ENCODE measurements around the gene MINDY4. TPM values are rescaled to one million over a fixed set of nuclear protein-coding genes. Genes with fewer than 3 reads are reported as not detected.

Gene MINDY4
- total and polyA plus RNA-seq, 2 of the 8 experiments (the other 6 are each of a cell fraction or from before 2014, with no cell fraction given) = 1.3 to 3.6 TPM

DNA sequence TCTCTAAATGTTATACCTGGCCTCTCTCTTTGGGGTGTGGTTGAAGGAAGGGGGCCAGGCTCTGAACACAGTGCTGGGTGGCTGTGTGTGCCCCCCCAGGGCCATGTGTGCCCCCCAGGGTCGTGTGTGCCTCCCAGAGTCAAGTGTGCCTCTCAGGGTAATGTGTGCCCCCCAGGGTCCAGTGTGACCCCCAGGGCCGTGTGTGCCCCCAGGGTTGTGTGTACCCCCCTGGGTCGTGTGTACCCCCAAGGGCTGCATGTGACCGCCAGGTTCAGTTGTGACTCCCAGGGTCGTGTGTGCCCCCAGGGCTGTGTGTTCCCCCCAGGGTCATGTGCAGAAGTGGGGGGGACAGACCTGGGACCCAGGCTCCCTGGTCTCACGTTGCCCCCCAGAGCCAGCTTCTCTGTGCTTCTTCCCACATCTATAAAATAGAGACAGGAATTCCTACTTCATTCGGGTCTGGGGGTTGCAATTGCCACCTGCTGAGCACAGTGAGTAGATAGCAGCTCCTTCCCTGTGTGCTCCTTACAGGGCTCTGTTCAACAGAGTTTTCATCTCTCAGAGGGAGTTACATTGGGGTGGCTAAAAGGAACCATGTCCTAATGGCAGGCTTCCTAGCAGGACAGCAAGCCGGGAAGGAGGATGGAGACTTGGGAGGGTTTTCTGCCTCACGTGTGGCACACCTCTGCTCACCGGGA is 99.8 kb downstream of the MINDY4 start:
- no peak overlapping the region for H3K27ac ChIP-seq (ENCODE audit: low read depth, low read length)
- ChIA-PET POLR2A (ENCODE audit: partially characterized antibody) (no interaction called here), CTCF (ENCODE audit: partially characterized antibody) (interaction anchor here (0.7 to 1.7 kb wide), 6 partner anchors 8 to 31 kb away, joined by 3 to 5 read pairs (median 4); no protein-coding TSS in a partner anchor)

More for the DNA sequence above, 99.8 kb downstream of the MINDY4 start:
- Histone ChIP-seq H3K27me3 (replicated peaks in 1 of 4; ENCODE audit: control insufficient read depth in 3 of 4, extremely low read depth in 1 of 4, insufficient read depth in 3 of 4, low read length in 3 of 4) (no peaks in the 10 kb centered on the region), H3K9ac (replicated peaks in 1 of 4; ENCODE audit: extremely low read depth in 1 of 4, low read depth in 3 of 4, low read length in 3 of 4) (no peak overlapping the region), H3K79me1 (ENCODE audit: low read depth, low read length) (no peaks in the 10 kb centered on the region), H2BK5ac (ENCODE audit: low read depth, low read length) (no peak overlapping the region), H3K4ac (replicated peaks; ENCODE audit: insufficient read length, low read depth, low read length) (no peak overlapping the region), H3K4me2 (ENCODE audit: insufficient read depth in 1 of 2, low read depth in 2 of 2, low read length in 2 of 2) (no peak overlapping the region; a peak in 1 of 4 replicates), H3K4me1 (replicated peaks in 1 of 4; ENCODE audit: control insufficient read depth in 3 of 4, insufficient read depth in 4 of 4, low read length in 3 of 4) (no peaks in the 10 kb centered on the region), H2BK20ac (ENCODE audit: low read length) (no peak overlapping the region), H3K18ac (ENCODE audit: extremely low read depth, low read length) (no peak overlapping the region), H2AK5ac (ENCODE audit: low read depth, low read length) (no peak overlapping the region), H4K91ac (replicated peaks; ENCODE audit: insufficient read length, low read length) (no peak overlapping the region), H4K8ac (ENCODE audit: extremely low read depth, insufficient read depth, low read length) (no peak overlapping the region), H3K14ac (ENCODE audit: insufficient read length) (no peak overlapping the region), H2BK15ac (ENCODE audit: low read length) (no peak overlapping the region), H2AFZ (ENCODE audit: low read length) (no peak overlapping the region), H3K23me2 (ENCODE audit: low read depth, low read length) (no peaks in the 10 kb centered on the region), H4K20me1 (replicated peaks in 1 of 2; ENCODE audit: control insufficient read depth in 1 of 2, insufficient read depth in 2 of 2, low read length in 2 of 2) (no peaks in the 10 kb centered on the region), H3K4me3 (ENCODE audit: extremely low read depth in 1 of 4, insufficient read depth in 2 of 4, low read depth in 3 of 4, low read length in 4 of 4) (no peak overlapping the region), H4K5ac (ENCODE audit: insufficient read length, low read depth, low read length) (no peak overlapping the region), H2BK120ac (replicated peaks; ENCODE audit: low read depth, low read length) (no peak overlapping the region), H2BK12ac (ENCODE audit: low read depth, low read length) (no peak overlapping the region), H3K56ac (replicated peaks; ENCODE audit: insufficient read length, low read depth, low read length) (no peak overlapping the region), H3K9me3 (ENCODE audit: insufficient read depth in 2 of 2, low read depth in 1 of 2, low read length in 1 of 2) (no peaks in the 10 kb centered on the region), H3K36me3 (ENCODE audit: control insufficient read depth in 2 of 4, insufficient read depth in 4 of 4, low read length in 3 of 4) (no peaks in the 10 kb centered on the region), H3K79me2 (ENCODE audit: control insufficient read depth in 1 of 2, insufficient read depth in 2 of 2, low read length in 2 of 2) (no peaks in the 10 kb centered on the region), H3K23ac (ENCODE audit: insufficient read length) (no peak overlapping the region)
- DNase-seq (ENCODE audit: low read depth in 1 of 2, low spot score in 2 of 2) (no peak), FAIRE-seq (no peak)
- TF ChIP-seq RXRA (IDR thresholded peaks at IDR 0.05; ENCODE audit: insufficient read depth, low read depth, low read length) (no peak), NRF1 (IDR thresholded peaks at IDR 0.05; ENCODE audit: low read depth, low read length) (no peak), SUZ12 (IDR thresholded peaks at IDR 0.05; ENCODE audit: low read length) (no peak), BRCA1 (IDR thresholded peaks at IDR 0.05; ENCODE audit: low read depth, low read length) (no peak), SIX5 (IDR thresholded peaks at IDR 0.05; ENCODE audit: low read depth, low read length) (no peak)
- TF ChIP-seq, protein P1, sequence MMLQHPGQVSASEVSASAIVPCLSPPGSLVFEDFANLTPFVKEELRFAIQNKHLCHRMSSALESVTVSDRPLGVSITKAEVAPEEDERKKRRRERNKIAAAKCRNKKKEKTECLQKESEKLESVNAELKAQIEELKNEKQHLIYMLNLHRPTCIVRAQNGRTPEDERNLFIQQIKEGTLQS (IDR thresholded peaks at IDR 0.05; ENCODE audit: insufficient read depth, low read depth, low read length) = no peak
- WGBS, 2 experiments (ENCODE audit: extremely low coverage in 1 of 2, insufficient coverage in 1 of 2, insufficient read length in 1 of 2, insufficient replicate concordance in 2 of 2, low coverage in 1 of 2, low lambda C conversion rate in 2 of 2, missing lambda C conversion rate in 1 of 2) = 68% methylated on average over 7 of the region's 10 CpGs; no CpG with 5 or more reads in 1 of the 2 experiments

Measured in H1 (cell line).